CD14-positive monocyte (primary cell): ENCODE results near the gene PLCB3. TPM values are rescaled to one million over a fixed set of nuclear protein-coding genes. Genes with fewer than 3 reads are reported as not detected.
A peak's percentile ranks its signal among the peaks of the same experiment; 100 is the strongest.

ENCODE experiments used
- DNase-seq, 3 donors: peaks; one replicate each; pipeline ENCODE4 v3.0.0-alpha.2; 2011 to 2022
- H2AFZ ChIP-seq: 2 replicates; pipeline ENCODE4 v1.6.0; 2012; ENCODE audit warnings: mild to moderate bottlenecking, low read depth, low read length, inconsistent platforms; ENCODE audit not compliant: insufficient read depth, poor library complexity, severe bottlenecking
- H3K27ac ChIP-seq, 2 donors: 1 replicate in 1 of 2; 2 replicates in 1 of 2; pipeline ENCODE4 v1.5.1; 2012 to 2013; ENCODE audit warnings: low read length in 2 of 2, control low read depth in 1 of 2, inconsistent platforms in 1 of 2, low read depth in 1 of 2, mild to moderate bottlenecking in 1 of 2
- H3K27me3 ChIP-seq, 2 donors: one replicate each; pipeline versions ENCODE4 v1.6.0 to v1.6.1; 2011 to 2013; ENCODE audit warnings: low read length in 2 of 2; ENCODE audit not compliant: control insufficient read depth in 2 of 2, insufficient read depth in 2 of 2
- H3K36me3 ChIP-seq, 2 donors: replicated peaks in 1 of 2; 1 replicate in 1 of 2; 2 replicates in 1 of 2; pipeline versions ENCODE4 v1.5.1 to v1.6.1; 2012 to 2013; ENCODE audit warnings: low read length in 2 of 2, control low read depth in 1 of 2, inconsistent platforms in 1 of 2, mild to moderate bottlenecking in 1 of 2; ENCODE audit not compliant: insufficient read depth in 2 of 2, control insufficient read depth in 1 of 2
- H3K4me1 ChIP-seq, 2 donors: 1 replicate in 1 of 2; 2 replicates in 1 of 2; pipeline versions ENCODE4 v1.5.1 to v1.6.1; 2012 to 2013; ENCODE audit warnings: low read length in 2 of 2, control low read depth in 1 of 2, inconsistent platforms in 1 of 2, mild to moderate bottlenecking in 1 of 2, moderate library complexity in 1 of 2; ENCODE audit not compliant: insufficient read depth in 2 of 2, control insufficient read depth in 1 of 2
- H3K4me2 ChIP-seq: replicated peaks from 2 replicates; pipeline ENCODE3; 2012; ENCODE audit warnings: low read length, moderate library complexity, mild to moderate bottlenecking; ENCODE audit not compliant: poor library complexity, severe bottlenecking; ENCODE audit errors: extremely low read depth
- H3K4me3 ChIP-seq, 3 experiments: fragments of 200-600 bp in 1 of 3; sonication (generic) in 1 of 3; replicated peaks in 1 of 3; 1 replicate in 2 of 3; 2 replicates in 1 of 3; pipeline ENCODE4 v1.5.1; 2011 to 2013; ENCODE audit warnings: low read length in 3 of 3, mild to moderate bottlenecking in 3 of 3, control low read depth in 2 of 3, low read depth in 2 of 3, inconsistent platforms in 1 of 3, moderate library complexity in 1 of 3
- H3K79me2 ChIP-seq: 2 replicates; pipeline ENCODE4 v1.6.0; 2012; ENCODE audit warnings: mild to moderate bottlenecking, control low read depth, inconsistent platforms, low read length, moderate library complexity; ENCODE audit not compliant: insufficient read depth
- H3K9ac ChIP-seq: 2 replicates; pipeline ENCODE4 v1.6.0; 2017; ENCODE audit warnings: low read length, mild to moderate bottlenecking; ENCODE audit not compliant: insufficient read depth, poor library complexity, severe bottlenecking
- H3K9me3 ChIP-seq, 2 donors: replicated peaks in 1 of 2; 1 replicate in 1 of 2; 2 replicates in 1 of 2; pipeline versions ENCODE4 v1.5.1 to v1.6.1; 2012 to 2013; ENCODE audit warnings: low read length in 2 of 2, control low read depth in 1 of 2; ENCODE audit not compliant: control insufficient read depth in 1 of 2, insufficient read depth in 1 of 2
- H4K20me1 ChIP-seq: 2 replicates; pipeline ENCODE4 v1.6.0; 2012; ENCODE audit warnings: mild to moderate bottlenecking, low read length, control low read depth, moderate library complexity; ENCODE audit not compliant: insufficient read depth
- H3K27ac Mint-ChIP-seq, 7 donors: one replicate each; pipeline ENCODE4 v1.8.0; 2020; ENCODE audit warnings: mild to moderate bottlenecking in 7 of 7, mixed read lengths in 7 of 7, moderate library complexity in 6 of 7, inconsistent platforms in 2 of 7
- H3K27me3 Mint-ChIP-seq, 3 donors: one replicate each; pipeline ENCODE4 v1.8.0; 2021 to 2022; ENCODE audit warnings: low read depth in 3 of 3, mild to moderate bottlenecking in 3 of 3, mixed read lengths in 3 of 3, moderate library complexity in 3 of 3, inconsistent platforms in 1 of 3
- H3K36me3 Mint-ChIP-seq, 2 donors: one replicate each; pipeline ENCODE4 v1.8.0; 2020; ENCODE audit warnings: mixed read lengths in 2 of 2, inconsistent platforms in 1 of 2, mild to moderate bottlenecking in 1 of 2
- H3K4me1 Mint-ChIP-seq: one replicate; pipeline ENCODE4 v1.8.0; 2020; ENCODE audit warnings: mild to moderate bottlenecking, mixed read lengths
- H3K4me3 Mint-ChIP-seq, 2 donors: one replicate each; pipeline ENCODE4 v1.8.0; 2020; ENCODE audit warnings: mild to moderate bottlenecking in 2 of 2, mixed read lengths in 2 of 2, moderate library complexity in 1 of 2
- H3K9me3 Mint-ChIP-seq, 7 donors: one replicate each; pipeline ENCODE4 v1.8.0; 2020 to 2022; ENCODE audit warnings: mixed read lengths in 7 of 7, mild to moderate bottlenecking in 6 of 7, moderate library complexity in 6 of 7, inconsistent platforms in 2 of 7
- WGBS: methylation state at CpG from one replicate; pipeline ENCODE4 v1.1.5; 2013; ENCODE audit warnings: missing lambda C conversion rate; ENCODE audit not compliant: insufficient coverage; 5-methylcytosine and 5-hydroxymethylcytosine counted together
- intact Hi-C, 2 donors: fragments of 100-400 bp; cut with micrococcal nuclease; formaldehyde crosslinking; loops; one replicate each; pipeline versions ENCODE4 v1.15.0 to v1.15.1; 2023
- polyA plus RNA-seq, 3 donors: library from polyadenylated mRNA; depleted of rRNA in 1 of 3; unstranded in 2 of 3; stranded (reverse) in 1 of 3; fragments of 300-500 nt in 2 of 3; fragments of >200 nt in 1 of 3; fragmentation: Illumina TruSeq in 2 of 3; gene quantifications; 1 replicate in 2 of 3; 2 replicates in 1 of 3; pipeline ENCODE4 v1.2.3, GENCODE V29; 2012 to 2021
- TF ChIP-seq, protein P1 (sequence below): fragments of 200-600 bp; IDR thresholded peaks from one replicate; pipeline ENCODE4 v1.8.0; 2022; ENCODE audit warnings: antibody characterized with exemption, mild to moderate bottlenecking

PLCB3 gene
- polyA plus RNA-seq, 3 donors, result 1.1 to 17.8 (median 1.4) TPM

DNA sequence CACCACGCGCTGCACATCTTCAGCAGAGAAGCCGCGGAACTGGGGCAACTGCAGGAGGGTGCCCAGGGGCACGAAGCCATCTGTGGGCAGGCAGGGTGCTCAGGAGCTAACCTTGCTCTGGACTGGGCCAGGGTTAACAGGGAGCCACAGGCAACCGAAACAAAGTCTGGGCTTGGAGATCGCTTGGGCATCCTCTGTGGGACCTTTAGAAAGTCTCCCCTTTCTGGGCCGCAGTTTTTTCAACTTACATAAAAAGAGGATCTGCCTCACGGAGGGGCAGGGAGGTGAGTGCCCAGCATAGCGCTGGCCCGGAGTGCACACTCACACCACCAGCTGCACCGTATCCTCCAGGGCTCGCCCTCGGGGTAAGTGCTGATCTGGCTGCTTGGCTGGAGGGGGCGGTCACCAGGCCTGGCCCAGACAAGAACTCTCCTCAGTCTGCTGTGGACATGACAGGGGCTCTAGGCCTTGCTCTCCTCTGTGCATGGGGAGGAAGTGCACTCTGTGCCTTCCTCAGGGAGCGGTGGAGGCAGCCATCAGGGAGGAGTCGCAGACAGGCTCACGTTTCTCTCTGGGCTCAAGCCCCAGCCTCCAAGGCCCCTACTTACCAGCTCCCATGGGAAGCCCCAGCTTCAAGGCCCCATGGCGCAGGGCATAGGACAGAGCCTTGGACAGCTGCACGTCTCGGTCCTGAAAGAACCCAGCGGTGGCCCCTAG is 26.3 kb upstream of the PLCB3 start:
- H3K9ac ChIP-seq, result peak overlapping the region; percentile 84
- H3K4me1 Mint-ChIP-seq, result peaks cover 42% of the 10 kb centered on the region
- no peaks in the 10 kb centered on the region for H3K27me3 ChIP-seq
- peak overlapping the region; percentile 68 to 81 for H3K4me3 Mint-ChIP-seq
- WGBS, result 86% methylated on average over 11 of the region's 22 CpGs
- peaks cover 37 to 39% of the 10 kb centered on the region in 2 donors for H3K36me3 ChIP-seq
- peak overlapping the region; percentile 98 for H3K4me2 ChIP-seq
- no peaks in the 10 kb centered on the region for H3K9me3 ChIP-seq
- peak overlapping the region; percentile 65 to 97 (median 96) for H3K4me3 ChIP-seq
- peaks cover 28 to 51% of the 10 kb centered on the region in 2 donors for H3K36me3 Mint-ChIP-seq
- H3K4me1 ChIP-seq, result peaks cover 39 to 50% of the 10 kb centered on the region in 2 donors
- H3K27ac ChIP-seq, result peak overlapping the region; percentile 15 to 92
- peaks cover 0 to 1% (median 0%) of the 10 kb centered on the region in 3 donors for H3K27me3 Mint-ChIP-seq
- H3K27ac Mint-ChIP-seq, result peak overlapping the region; percentile 35 to 95 (median 77)
- peaks cover 47% of the 10 kb centered on the region for H4K20me1 ChIP-seq
- H3K9me3 Mint-ChIP-seq, result no peaks in the 10 kb centered on the region
- no peak for DNase-seq
- no peak overlapping the region for H2AFZ ChIP-seq
- TF ChIP-seq, protein P1, sequence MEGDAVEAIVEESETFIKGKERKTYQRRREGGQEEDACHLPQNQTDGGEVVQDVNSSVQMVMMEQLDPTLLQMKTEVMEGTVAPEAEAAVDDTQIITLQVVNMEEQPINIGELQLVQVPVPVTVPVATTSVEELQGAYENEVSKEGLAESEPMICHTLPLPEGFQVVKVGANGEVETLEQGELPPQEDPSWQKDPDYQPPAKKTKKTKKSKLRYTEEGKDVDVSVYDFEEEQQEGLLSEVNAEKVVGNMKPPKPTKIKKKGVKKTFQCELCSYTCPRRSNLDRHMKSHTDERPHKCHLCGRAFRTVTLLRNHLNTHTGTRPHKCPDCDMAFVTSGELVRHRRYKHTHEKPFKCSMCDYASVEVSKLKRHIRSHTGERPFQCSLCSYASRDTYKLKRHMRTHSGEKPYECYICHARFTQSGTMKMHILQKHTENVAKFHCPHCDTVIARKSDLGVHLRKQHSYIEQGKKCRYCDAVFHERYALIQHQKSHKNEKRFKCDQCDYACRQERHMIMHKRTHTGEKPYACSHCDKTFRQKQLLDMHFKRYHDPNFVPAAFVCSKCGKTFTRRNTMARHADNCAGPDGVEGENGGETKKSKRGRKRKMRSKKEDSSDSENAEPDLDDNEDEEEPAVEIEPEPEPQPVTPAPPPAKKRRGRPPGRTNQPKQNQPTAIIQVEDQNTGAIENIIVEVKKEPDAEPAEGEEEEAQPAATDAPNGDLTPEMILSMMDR, result no peak
- H3K79me2 ChIP-seq, result peaks cover 40% of the 10 kb centered on the region
- intact Hi-C loops, result no loop called here

DNA sequence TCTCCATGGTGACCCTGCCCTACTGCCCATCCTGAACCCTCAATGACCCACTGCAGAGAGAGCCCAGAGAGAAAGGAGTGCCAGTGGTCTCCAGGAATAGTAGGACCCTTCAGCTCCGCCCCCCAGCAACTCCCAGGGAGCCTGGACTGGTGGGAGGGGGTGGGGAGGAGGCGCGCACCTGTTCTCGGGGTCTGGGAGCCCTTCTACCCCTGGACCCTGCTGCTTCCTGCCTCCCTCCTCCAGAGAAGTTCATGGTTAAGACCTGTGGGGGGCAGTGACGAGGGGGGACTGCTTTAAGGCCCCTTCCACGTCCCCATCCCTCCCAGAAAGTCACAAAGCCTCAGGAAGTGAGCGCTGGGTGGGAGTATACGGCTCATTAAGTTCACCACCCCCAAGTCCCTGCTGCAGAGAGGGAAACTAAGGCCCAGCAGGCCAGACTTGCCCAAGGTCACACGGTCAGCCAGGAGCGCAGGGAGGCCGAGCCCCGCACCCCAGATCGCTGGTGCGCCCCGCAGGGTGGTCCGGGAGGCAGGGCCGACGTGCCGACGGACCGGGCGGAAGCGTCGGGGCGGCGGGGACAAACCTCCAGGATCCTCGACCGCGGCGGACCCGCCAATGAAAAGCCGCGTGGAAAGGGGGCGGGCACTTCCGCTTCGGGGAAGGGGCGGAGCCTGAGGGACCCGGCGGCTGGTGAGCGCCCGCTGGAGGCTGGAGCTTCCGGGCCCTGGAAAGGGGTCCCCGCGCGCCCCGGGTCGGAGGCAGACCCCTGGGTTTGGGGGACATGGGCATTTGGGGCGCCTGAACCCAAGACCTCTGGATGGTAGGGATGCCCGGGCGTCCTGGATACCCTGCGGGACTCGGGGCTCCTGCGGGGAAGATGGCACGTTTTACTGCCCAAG is 25.5 kb upstream of the PLCB3 start, which contains the start of the genes NUDT22 and TRPT1:
Gene NUDT22 (plus strand): TSS at position 667 of the 899 bp plus-strand sequence. CDS start 379 bp downstream, outside the sequence.
Gene TRPT1 (minus strand): TSS at position 579 of the 899 bp plus-strand sequence. CDS start 326 bp downstream, at position 253.
- H3K4me1 Mint-ChIP-seq, result peaks cover 42% of the 10 kb centered on the region
- peak; percentile 80 to 86 (median 81) for DNase-seq
- peak within 1 kb of the TSS; percentile 83 for H2AFZ ChIP-seq
- H3K4me1 ChIP-seq, result peaks cover 40 to 58% of the 10 kb centered on the region in 2 donors
- H3K27me3 Mint-ChIP-seq, result peaks cover 0 to 1% (median 0%) of the 10 kb centered on the region in 3 donors
- H3K36me3 Mint-ChIP-seq, result peaks cover 21 to 43% of the 10 kb centered on the region in 2 donors
- peak within 1 kb of the TSS; percentile 78 to 92 for H3K27ac ChIP-seq
- peaks cover 38% of the 10 kb centered on the region for H3K79me2 ChIP-seq
- peak within 1 kb of the TSS; percentile 98 for H3K4me2 ChIP-seq
- H3K36me3 ChIP-seq, result peaks cover 29 to 31% of the 10 kb centered on the region in 2 donors
- under 1% methylated on average over 48 of the region's 54 CpGs for whole genome bisulfite sequencing
- no peaks in the 10 kb centered on the region for H3K9me3 Mint-ChIP-seq
- TF ChIP-seq, protein P1, result peak; percentile 31
- H3K27me3 ChIP-seq, result no peaks in the 10 kb centered on the region
- intact Hi-C loops, result loop anchor here in 1 of 2 donors (1.0 to 2.0 kb wide), 2 partner anchors 15 to 19 kb away; partner anchors contain the start of gene FKBP2
- peak within 1 kb of the TSS; percentile 77 to 95 (median 88) for H3K27ac Mint-ChIP-seq
- peaks cover 39% of the 10 kb centered on the region for H4K20me1 ChIP-seq
- H3K4me3 Mint-ChIP-seq, result peak within 1 kb of the TSS; percentile 81 to 89
- no peaks in the 10 kb centered on the region for H3K9me3 ChIP-seq
- H3K4me3 ChIP-seq, result peak within 1 kb of the TSS; percentile 65 to 97 (median 96)
- H3K9ac ChIP-seq, result peak within 1 kb of the TSS; percentile 84
